SK-N-SH (cell line): ENCODE results near the gene MAML3. TPM values are rescaled to one million over a fixed set of nuclear protein-coding genes. Genes with fewer than 3 reads are reported as not detected.

Experiments used
- CTCF ChIA-PET: fragments of 300-600, 350-600 bp; formaldehyde crosslinking; extraction: SDS; loops from one replicate; lab custom pipeline; 2021; lab: Yijun Ruan, JAX
- POLR2A ChIA-PET: fragments of 350-600 bp; sonication (Branson Sonifier 250); formaldehyde crosslinking; extraction: SDS; loops from one replicate; lab custom pipeline; 2020; ENCODE audit warnings: antibody characterized with exemption, inconsistent platforms; lab: Yijun Ruan, JAX
- DNase-seq: peaks from one replicate; pipeline ENCODE4 v3.0.0; 2012
- H2AFZ ChIP-seq: fragments of 200-600 bp; sonication (generic); 2 replicates; pipeline ENCODE4 v1.8.1; 2016; ENCODE audit warnings: antibody characterized with exemption, mild to moderate bottlenecking, low read depth
- H3F3A ChIP-seq: fragments of 200-600 bp; sonication (generic); replicated peaks from 2 replicates; pipeline ENCODE3; 2016; ENCODE audit warnings: antibody characterized with exemption, mild to moderate bottlenecking; ENCODE audit not compliant: insufficient read depth
- H3K27ac ChIP-seq, 2 experiments: fragments of 200-500 bp in 1 of 2; fragments of 200-600 bp in 1 of 2; sonication (Bioruptor generic) in 1 of 2; sonication (generic), shearing (Covaris generic) in 1 of 2; 2 replicates each; pipeline versions ENCODE4 v1.5.1 to v1.6.1; 2014 to 2016; ENCODE audit warnings: low read depth in 2 of 2, inconsistent platforms in 1 of 2, low read length in 1 of 2, mild to moderate bottlenecking in 1 of 2, mixed read lengths in 1 of 2
- H3K27me3 ChIP-seq: fragments of 200-600 bp; sonication (generic), shearing (Covaris generic); 2 replicates; pipeline ENCODE4 v1.6.1; 2016; ENCODE audit warnings: mixed run types; ENCODE audit not compliant: insufficient read depth
- H3K36me3 ChIP-seq, 2 experiments: fragments of 200-500 bp in 1 of 2; fragments of 200-600 bp in 1 of 2; sonication (Bioruptor generic) in 1 of 2; sonication (generic) in 1 of 2; replicated peaks in 1 of 2; 2 replicates each; pipeline versions ENCODE3 to v1.5.1; 2014 to 2016; ENCODE audit warnings: low read length in 1 of 2, mild to moderate bottlenecking in 1 of 2; ENCODE audit not compliant: insufficient read depth in 2 of 2, control insufficient read depth in 1 of 2
- H3K4me1 ChIP-seq, 2 experiments: fragments of 200-500 bp in 1 of 2; fragments of 200-600 bp in 1 of 2; sonication (Bioruptor generic) in 1 of 2; sonication (generic), shearing (Covaris generic) in 1 of 2; 2 replicates each; pipeline versions ENCODE4 v1.5.1 to v1.6.1; 2014 to 2016; ENCODE audit warnings: low read depth in 1 of 2, low read length in 1 of 2, mixed run types in 1 of 2; ENCODE audit not compliant: insufficient read depth in 2 of 2, control insufficient read depth in 1 of 2
- H3K4me2 ChIP-seq: fragments of 200-600 bp; sonication (generic), shearing (Covaris generic); 2 replicates; pipeline ENCODE4 v1.6.1; 2017; ENCODE audit warnings: mixed run types
- H3K4me3 ChIP-seq, 2 experiments: fragments of 200-500 bp in 1 of 2; fragments of 200-600 bp in 1 of 2; sonication (Bioruptor generic) in 1 of 2; sonication (generic), shearing (Covaris generic) in 1 of 2; 2 replicates each; pipeline versions ENCODE4 v1.5.1 to v1.8.1; 2014 to 2016; ENCODE audit warnings: low read depth in 2 of 2, inconsistent platforms in 1 of 2, low read length in 1 of 2, mild to moderate bottlenecking in 1 of 2, mixed read lengths in 1 of 2, moderate library complexity in 1 of 2
- H3K79me2 ChIP-seq: fragments of 200-600 bp; sonication (generic); 2 replicates; pipeline ENCODE4 v1.8.1; 2017; ENCODE audit warnings: mild to moderate bottlenecking; ENCODE audit not compliant: insufficient read depth
- H3K9ac ChIP-seq: fragments of 200-600 bp; sonication (generic); 2 replicates; pipeline ENCODE4 v1.6.1; 2017; ENCODE audit warnings: mixed run types
- H3K9me2 ChIP-seq: fragments of 200-600 bp; sonication (generic); 2 replicates; pipeline ENCODE4 v1.6.1; 2017; ENCODE audit warnings: mixed run types
- H3K9me3 ChIP-seq: fragments of 200-600 bp; sonication (generic); 2 replicates; pipeline ENCODE4 v1.6.1; 2017; ENCODE audit warnings: mixed run types, mild to moderate bottlenecking, moderate library complexity
- H4K20me1 ChIP-seq: fragments of 200-600 bp; sonication (generic); 2 replicates; pipeline ENCODE4 v1.6.1; 2017; ENCODE audit warnings: mild to moderate bottlenecking, mixed run types; ENCODE audit not compliant: insufficient read depth
- CHD2 ChIP-seq: fragments of 150-350 bp; IDR thresholded peaks from 2 replicates; pipeline ENCODE4 v1.6.1; 2018; ENCODE audit warnings: low read length; ENCODE audit not compliant: partially characterized antibody
- ELF1 ChIP-seq: IDR thresholded peaks from 2 replicates; pipeline ENCODE4 v1.4.0; 2012
- EP300 ChIP-seq, 2 experiments: IDR thresholded peaks; 2 replicates each; pipeline versions ENCODE4 v1.4.0 to v1.6.1; 2012; ENCODE audit warnings: borderline replicate concordance in 1 of 2, low read depth in 1 of 2, low read length in 1 of 2
- FOSL2 ChIP-seq: IDR thresholded peaks from 2 replicates; pipeline ENCODE4 v1.4.0; 2012; ENCODE audit warnings: low read depth, mild to moderate bottlenecking, moderate library complexity, borderline replicate concordance
- FOXM1 ChIP-seq: IDR thresholded peaks from 2 replicates; pipeline ENCODE4 v1.4.0; 2012; ENCODE audit warnings: low read depth, mild to moderate bottlenecking
- GATA2 ChIP-seq: sonication (generic); formaldehyde crosslinking; IDR thresholded peaks from 2 replicates; pipeline ENCODE4 v1.5.0; 2020; ENCODE audit warnings: mild to moderate bottlenecking, missing genetic modification reagents
- MEF2A ChIP-seq: IDR thresholded peaks from 2 replicates; pipeline ENCODE4 v1.4.0; 2012; ENCODE audit warnings: low read depth, borderline replicate concordance
- MXI1 ChIP-seq: IDR thresholded peaks from 2 replicates; pipeline ENCODE4 v1.6.1; 2012; ENCODE audit warnings: mild to moderate bottlenecking, low read depth, low read length, improper control_type of control experiment
- NFIC ChIP-seq: IDR thresholded peaks from 2 replicates; pipeline ENCODE4 v1.4.0; 2012; ENCODE audit warnings: borderline replicate concordance
- NRF1 ChIP-seq: IDR thresholded peaks from 2 replicates; pipeline ENCODE4 v1.6.1; 2012; ENCODE audit warnings: low read depth, mild to moderate bottlenecking, low read length
- POLR2AphosphoS5 ChIP-seq: IDR thresholded peaks from 2 replicates; pipeline ENCODE4 v1.6.1; 2012; ENCODE audit warnings: low read depth, low read length
- RAD21 ChIP-seq: IDR thresholded peaks from 2 replicates; pipeline ENCODE4 v1.6.1; 2012; ENCODE audit warnings: mild to moderate bottlenecking, low read length
- RCOR1 ChIP-seq: fragments of 150-350 bp; IDR thresholded peaks from 2 replicates; pipeline ENCODE4 v1.6.1; 2017; ENCODE audit warnings: antibody characterized with exemption, low read length
- RFX5 ChIP-seq: IDR thresholded peaks from 2 replicates; pipeline ENCODE4 v1.6.1; 2012; ENCODE audit warnings: mild to moderate bottlenecking, improper control_type of control experiment, low read length
- SIN3A ChIP-seq: IDR thresholded peaks from 2 replicates; pipeline ENCODE4 v1.6.1; 2012; ENCODE audit warnings: low read depth, mild to moderate bottlenecking, low read length, moderate library complexity, borderline replicate concordance
- SMC3 ChIP-seq: IDR thresholded peaks from 2 replicates; pipeline ENCODE4 v1.6.1; 2012; ENCODE audit warnings: low read depth, low read length, improper control_type of control experiment
- TEAD4 ChIP-seq: IDR thresholded peaks from 2 replicates; pipeline ENCODE4 v1.4.0; 2012; ENCODE audit warnings: mild to moderate bottlenecking, borderline replicate concordance; ENCODE audit not compliant: insufficient read depth
- YY1 ChIP-seq: IDR thresholded peaks from 2 replicates; pipeline ENCODE4 v1.4.0; 2012; ENCODE audit warnings: low read depth, mild to moderate bottlenecking
- WGBS: methylation state at CpG from one replicate; pipeline ENCODE4 v1.1.6; 2017; ENCODE audit warnings: low lambda C conversion rate; 5-methylcytosine and 5-hydroxymethylcytosine counted together
- polyA plus RNA-seq, 3 experiments: library from polyadenylated mRNA; depleted of rRNA; stranded (reverse); fragments of >200 nt; gene quantifications; 2 replicates each; pipeline ENCODE4 v1.2.3, GENCODE V29; 2012
- TF ChIP-seq, protein P1 (sequence below): fragments of 150-350 bp; IDR thresholded peaks from 2 replicates; pipeline ENCODE4 v1.6.1; 2016; ENCODE audit warnings: mild to moderate bottlenecking, low read depth, low read length
- TF ChIP-seq, protein P2 (sequence below): IDR thresholded peaks from 2 replicates; pipeline ENCODE4; 2012
- TF ChIP-seq, protein P3 (sequence below): IDR thresholded peaks from 2 replicates; pipeline ENCODE4 v1.6.1; 2012; ENCODE audit warnings: mild to moderate bottlenecking, low read depth, low read length, moderate library complexity

The MAML3 gene
- polyA plus RNA-seq, 1 of the 3 experiments (the other 2 are of a cell fraction): 5.3 TPM

DNA sequence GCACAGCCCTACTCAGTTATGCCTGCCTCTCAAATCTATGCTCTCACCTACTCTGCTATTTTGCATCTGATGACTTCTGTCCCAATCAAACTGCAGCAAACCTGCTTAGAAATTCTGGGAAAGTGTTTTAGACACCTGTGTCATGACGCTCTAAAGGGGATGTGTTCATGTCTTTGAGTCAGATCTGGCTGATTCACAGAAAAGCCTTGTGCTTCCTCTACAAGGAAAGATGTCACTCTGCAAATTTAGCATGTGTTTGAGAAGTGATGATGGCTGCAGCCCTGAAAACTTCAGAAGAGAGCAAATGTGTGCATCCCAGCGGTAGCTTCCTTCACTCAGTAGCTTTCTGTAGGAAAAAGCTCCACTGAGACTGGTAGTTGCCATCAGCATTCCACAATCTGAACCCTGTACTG is 253.0 kb downstream of the MAML3 start (continued):
- TF ChIP-seq, protein P1, sequence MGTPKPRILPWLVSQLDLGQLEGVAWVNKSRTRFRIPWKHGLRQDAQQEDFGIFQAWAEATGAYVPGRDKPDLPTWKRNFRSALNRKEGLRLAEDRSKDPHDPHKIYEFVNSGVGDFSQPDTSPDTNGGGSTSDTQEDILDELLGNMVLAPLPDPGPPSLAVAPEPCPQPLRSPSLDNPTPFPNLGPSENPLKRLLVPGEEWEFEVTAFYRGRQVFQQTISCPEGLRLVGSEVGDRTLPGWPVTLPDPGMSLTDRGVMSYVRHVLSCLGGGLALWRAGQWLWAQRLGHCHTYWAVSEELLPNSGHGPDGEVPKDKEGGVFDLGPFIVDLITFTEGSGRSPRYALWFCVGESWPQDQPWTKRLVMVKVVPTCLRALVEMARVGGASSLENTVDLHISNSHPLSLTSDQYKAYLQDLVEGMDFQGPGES: no peak
- TF ChIP-seq MEF2A (no peak), RCOR1 (no peak)
- TF ChIP-seq, all 33 proteins: peak for 0

DNA sequence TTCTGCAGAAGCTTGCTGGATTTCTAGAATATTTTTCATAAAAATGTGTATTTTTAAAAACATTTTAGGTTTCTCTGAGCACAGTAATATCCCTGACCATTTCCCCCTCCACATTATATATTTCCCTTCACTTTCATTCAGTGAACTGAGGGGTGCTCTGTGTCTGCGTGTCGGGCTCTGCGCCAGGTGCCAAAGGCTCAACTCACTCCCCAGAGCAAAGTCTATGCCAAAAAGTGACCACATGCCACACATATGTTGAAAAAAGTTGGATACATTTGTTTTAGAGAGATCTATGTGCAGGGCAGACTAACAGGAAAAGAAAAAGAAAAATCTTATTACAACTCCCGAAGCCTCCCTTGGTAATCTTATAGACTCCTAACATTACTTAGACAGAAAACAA is 254.6 kb downstream of the MAML3 start:
- TF ChIP-seq MXI1: no peak
- peak in 1 of 2 experiments; percentile 70; a peak in 2 of 4 replicates for TF ChIP-seq EP300 (IDR thresholded peaks at IDR 0.05; ENCODE audit: borderline replicate concordance in 1 of 2, low read depth in 1 of 2, low read length in 1 of 2)
- TF ChIP-seq, protein P2, sequence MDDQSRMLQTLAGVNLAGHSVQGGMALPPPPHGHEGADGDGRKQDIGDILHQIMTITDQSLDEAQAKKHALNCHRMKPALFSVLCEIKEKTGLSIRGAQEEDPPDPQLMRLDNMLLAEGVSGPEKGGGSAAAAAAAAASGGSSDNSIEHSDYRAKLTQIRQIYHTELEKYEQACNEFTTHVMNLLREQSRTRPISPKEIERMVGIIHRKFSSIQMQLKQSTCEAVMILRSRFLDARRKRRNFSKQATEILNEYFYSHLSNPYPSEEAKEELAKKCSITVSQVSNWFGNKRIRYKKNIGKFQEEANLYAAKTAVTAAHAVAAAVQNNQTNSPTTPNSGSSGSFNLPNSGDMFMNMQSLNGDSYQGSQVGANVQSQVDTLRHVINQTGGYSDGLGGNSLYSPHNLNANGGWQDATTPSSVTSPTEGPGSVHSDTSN: no peak
- TF ChIP-seq RCOR1: peak; percentile 51; the same call in 1 of the 2 replicates
- TF ChIP-seq FOSL2: no peak
- peak; percentile 41 for TF ChIP-seq RAD21
- no peak for TF ChIP-seq ELF1
- TF ChIP-seq POLR2AphosphoS5: no peak
- TF ChIP-seq YY1: no peak
- no peak for TF ChIP-seq GATA2 (CRISPR knock-in tag)
- CTCF ChIA-PET: interaction anchor here (1.4 kb wide), 1 partner anchor 78 kb away, joined by 3 read pairs; no protein-coding TSS in a partner anchor
- POLR2A ChIA-PET: no interaction called here

DNA sequence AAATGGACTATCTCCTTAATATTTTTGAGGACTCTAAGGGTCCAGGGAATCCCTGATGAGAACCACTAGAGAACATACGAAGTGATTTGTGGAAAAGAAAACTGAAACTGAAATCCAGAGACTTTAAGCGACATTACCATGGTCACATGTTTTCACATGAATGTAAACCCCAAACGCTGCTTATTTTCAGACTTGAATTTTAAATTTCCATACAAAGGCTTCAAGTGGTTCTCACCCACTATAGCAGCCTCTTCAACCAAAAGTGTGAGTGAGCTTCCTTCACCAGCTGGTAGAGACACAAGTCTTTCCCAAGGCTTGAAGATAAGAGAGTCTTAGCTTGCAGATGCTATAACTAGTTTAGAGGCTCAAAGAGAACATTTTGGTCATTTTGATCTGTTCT is 255.7 kb downstream of the MAML3 start:
- no peak overlapping the region for H3K4me2 ChIP-seq
- no peaks in the 10 kb centered on the region for H3K36me3 ChIP-seq
- no peak overlapping the region for H3K4me3 ChIP-seq
- no peak overlapping the region for H3K9ac ChIP-seq
- DNase-seq: no peak
- no peaks in the 10 kb centered on the region for H3K27me3 ChIP-seq
- H3K9me2 ChIP-seq: no peaks in the 10 kb centered on the region
- TF ChIP-seq TEAD4 (no peak), RCOR1 (no peak), RFX5 (no peak), SIN3A (no peak), CHD2 (no peak), FOXM1 (no peak), ELF1 (no peak), EP300 (IDR thresholded peaks at IDR 0.05; ENCODE audit: borderline replicate concordance in 1 of 2, low read depth in 1 of 2, low read length in 1 of 2) (no peak), NFIC (no peak), NRF1 (no peak), SMC3 (no peak)
- TF ChIP-seq, protein P3, sequence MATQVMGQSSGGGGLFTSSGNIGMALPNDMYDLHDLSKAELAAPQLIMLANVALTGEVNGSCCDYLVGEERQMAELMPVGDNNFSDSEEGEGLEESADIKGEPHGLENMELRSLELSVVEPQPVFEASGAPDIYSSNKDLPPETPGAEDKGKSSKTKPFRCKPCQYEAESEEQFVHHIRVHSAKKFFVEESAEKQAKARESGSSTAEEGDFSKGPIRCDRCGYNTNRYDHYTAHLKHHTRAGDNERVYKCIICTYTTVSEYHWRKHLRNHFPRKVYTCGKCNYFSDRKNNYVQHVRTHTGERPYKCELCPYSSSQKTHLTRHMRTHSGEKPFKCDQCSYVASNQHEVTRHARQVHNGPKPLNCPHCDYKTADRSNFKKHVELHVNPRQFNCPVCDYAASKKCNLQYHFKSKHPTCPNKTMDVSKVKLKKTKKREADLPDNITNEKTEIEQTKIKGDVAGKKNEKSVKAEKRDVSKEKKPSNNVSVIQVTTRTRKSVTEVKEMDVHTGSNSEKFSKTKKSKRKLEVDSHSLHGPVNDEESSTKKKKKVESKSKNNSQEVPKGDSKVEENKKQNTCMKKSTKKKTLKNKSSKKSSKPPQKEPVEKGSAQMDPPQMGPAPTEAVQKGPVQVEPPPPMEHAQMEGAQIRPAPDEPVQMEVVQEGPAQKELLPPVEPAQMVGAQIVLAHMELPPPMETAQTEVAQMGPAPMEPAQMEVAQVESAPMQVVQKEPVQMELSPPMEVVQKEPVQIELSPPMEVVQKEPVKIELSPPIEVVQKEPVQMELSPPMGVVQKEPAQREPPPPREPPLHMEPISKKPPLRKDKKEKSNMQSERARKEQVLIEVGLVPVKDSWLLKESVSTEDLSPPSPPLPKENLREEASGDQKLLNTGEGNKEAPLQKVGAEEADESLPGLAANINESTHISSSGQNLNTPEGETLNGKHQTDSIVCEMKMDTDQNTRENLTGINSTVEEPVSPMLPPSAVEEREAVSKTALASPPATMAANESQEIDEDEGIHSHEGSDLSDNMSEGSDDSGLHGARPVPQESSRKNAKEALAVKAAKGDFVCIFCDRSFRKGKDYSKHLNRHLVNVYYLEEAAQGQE: no peak
- no peaks in the 10 kb centered on the region for H3K9me3 ChIP-seq
- 97% methylated on average over 3 of the region's 3 CpGs for WGBS
- H3K4me1 ChIP-seq: peaks cover 0 to 51% of the 10 kb centered on the region in 2 experiments; a peak in 3 of 4 replicates
- H3K27ac ChIP-seq: peak overlapping the region in 1 of 2 experiments; percentile 94; a peak in 1 of 4 replicates
- H3F3A ChIP-seq: no peaks in the 10 kb centered on the region
- CTCF ChIA-PET: interaction anchor here (1.4 kb wide), 2 partner anchors 79 to 164 kb away, joined by 3 read pairs; no protein-coding TSS in a partner anchor
- POLR2A ChIA-PET: no interaction called here
- no peaks in the 10 kb centered on the region for H3K79me2 ChIP-seq
- H2AFZ ChIP-seq: no peak overlapping the region
- no peaks in the 10 kb centered on the region for H4K20me1 ChIP-seq

More for the DNA sequence above, 254.6 kb downstream of the MAML3 start:
- Histone ChIP-seq H3K27ac (peak overlapping the region in 1 of 2 experiments; percentile 94; a peak in 2 of 4 replicates), H3K9me2 (no peaks in the 10 kb centered on the region), H3K4me3 (no peak overlapping the region), H3F3A (no peaks in the 10 kb centered on the region), H2AFZ (no peak overlapping the region), H3K36me3 (no peaks in the 10 kb centered on the region), H3K4me2 (no peak overlapping the region), H3K9ac (no peak overlapping the region), H4K20me1 (no peaks in the 10 kb centered on the region), H3K79me2 (no peaks in the 10 kb centered on the region), H3K27me3 (no peaks in the 10 kb centered on the region), H3K4me1 (peaks cover 0 to 46% of the 10 kb centered on the region in 2 experiments; a peak in 2 of 4 replicates), H3K9me3 (no peaks in the 10 kb centered on the region)
- peak; percentile 58 for DNase-seq
- WGBS: 89% methylated on average over 4 of the region's 4 CpGs
